HG03196 (cell line): ENCODE measurements around the gene PRKG1.

Source experiments
- ATAC-seq: cut with Tn5 transposase; IDR thresholded peaks from one replicate; pipeline ENCODE4 v1.9.1; 2021; ENCODE audit not compliant: unreplicated experiment

PRKG1 gene

GRCh38 chr10:51635436-51635835 lies 561.1 kb downstream of the PRKG1 start:
- no peak for ATAC-seq

- no peak for ATAC-seq
These were observed 563.9 kb downstream of the PRKG1 start for GRCh38 chr10:51638211-51638610.

GRCh38 chr10:51638737-51639136 lies 564.5 kb downstream of the PRKG1 start:
- no peak for ATAC-seq

GRCh38 chr10:51640120-51640819 lies 566.0 kb downstream of the PRKG1 start:
- no peak for ATAC-seq

GRCh38 chr10:51642581-51642980 lies 568.3 kb downstream of the PRKG1 start:
- no peak for ATAC-seq

GRCh38 chr10:51643734-51644133 lies 569.4 kb downstream of the PRKG1 start:
- ATAC-seq: no peak

GRCh38 chr10:51649064-51649463 lies 574.8 kb downstream of the PRKG1 start:
- ATAC-seq: no peak

GRCh38 chr10:51651063-51651462 lies 576.8 kb downstream of the PRKG1 start:
- ATAC-seq: no peak

- ATAC-seq: no peak
These were observed 578.7 kb downstream of the PRKG1 start for GRCh38 chr10:51653025-51653424.

GRCh38 chr10:51654918-51655317 lies 580.6 kb downstream of the PRKG1 start:
- ATAC-seq: no peak

- no peak for ATAC-seq
These were observed 582.2 kb downstream of the PRKG1 start for GRCh38 chr10:51656503-51656902.

GRCh38 chr10:51658000-51658399 lies 583.7 kb downstream of the PRKG1 start:
- ATAC-seq: no peak

- ATAC-seq: no peak
These were observed 585.1 kb downstream of the PRKG1 start for GRCh38 chr10:51659344-51659743.

- no peak for ATAC-seq
These were observed 588.8 kb downstream of the PRKG1 start for GRCh38 chr10:51663086-51663485.

- ATAC-seq: no peak
These were observed 592.2 kb downstream of the PRKG1 start for GRCh38 chr10:51666456-51666855.

- no peak for ATAC-seq
These were observed 593.5 kb downstream of the PRKG1 start for GRCh38 chr10:51667678-51668335.

- no peak for ATAC-seq
These were observed 594.0 kb downstream of the PRKG1 start for GRCh38 chr10:51668336-51668689.

GRCh38 chr10:51669041-51669440 lies 594.8 kb downstream of the PRKG1 start:
- no peak for ATAC-seq

GRCh38 chr10:51672039-51672535 lies 597.8 kb downstream of the PRKG1 start:
- ATAC-seq: no peak

GRCh38 chr10:51675088-51675487 lies 600.8 kb downstream of the PRKG1 start:
- ATAC-seq: no peak

- no peak for ATAC-seq
These were observed 605.6 kb downstream of the PRKG1 start for GRCh38 chr10:51679841-51680240.

- ATAC-seq: no peak
These were observed 608.9 kb downstream of the PRKG1 start for GRCh38 chr10:51683031-51683691.
